SKM-1 treated with dmso at 0.1 percent for 144 hours (cell line): ENCODE results near the gene AFF1.
"Not testable (repeated sequence)": the region's sequence is repeated elsewhere in the genome, so short reads cannot be mapped to it uniquely, and the experiment has no call there.

Experiments
- DNase-seq: peaks from one replicate; lab custom pipeline; 2025; ENCODE audit not compliant: unreplicated experiment; lab: John Stamatoyannopoulos, UW

AFF1 gene

DNA sequence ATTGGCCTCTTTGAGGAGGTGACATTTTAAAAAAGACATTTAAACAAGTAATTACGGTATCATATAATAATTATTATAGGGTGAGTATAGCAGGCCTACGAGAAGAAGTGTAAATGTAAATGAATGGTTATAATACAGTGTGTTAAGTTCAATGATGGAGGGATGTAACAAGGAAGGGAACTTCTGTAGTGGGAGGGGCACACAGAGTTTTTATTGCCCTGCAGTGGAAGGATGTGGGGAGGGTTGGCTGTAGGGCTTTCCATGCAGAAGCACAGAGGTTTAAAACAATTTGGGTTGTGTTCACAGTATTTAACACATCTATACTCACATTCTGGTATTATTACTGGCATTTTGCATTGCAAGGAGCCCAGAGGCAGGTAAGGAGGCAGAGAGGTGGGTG, 41.1 kb downstream of the AFF1 start:
- no peak for DNase-seq

- no peak for DNase-seq
Observed at GRCh38 chr4:86976801-86977485, 42.1 kb downstream of the AFF1 start.

DNA sequence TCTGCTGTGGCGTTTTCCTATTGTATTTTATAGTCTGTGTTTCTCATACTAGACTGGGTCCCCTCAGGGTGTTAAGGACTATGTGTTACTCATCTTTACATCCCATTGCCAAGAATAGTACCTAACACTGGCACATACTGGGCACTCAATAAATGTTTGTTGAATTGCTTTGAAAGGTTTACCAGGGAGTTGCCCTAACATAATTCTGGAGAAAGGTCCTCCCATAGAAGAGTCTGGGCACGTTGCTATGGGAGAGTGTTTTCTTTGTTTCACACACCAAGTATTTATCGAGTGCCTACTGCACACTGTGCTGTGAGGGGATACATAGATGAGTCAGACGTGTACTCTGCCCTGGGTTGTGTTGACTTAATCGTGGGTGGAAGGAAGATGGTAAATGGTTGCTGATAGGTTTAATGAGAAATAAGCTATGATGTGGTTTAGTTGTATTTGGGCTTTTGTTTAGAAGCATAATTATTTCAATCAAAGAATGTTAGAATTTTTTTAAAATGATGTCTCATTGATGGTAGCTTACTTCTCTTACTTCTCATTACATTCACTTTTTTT, 42.9 kb downstream of the AFF1 start:
- no peak for DNase-seq

GRCh38 chr4:86978709-86979108, 43.9 kb downstream of the AFF1 start:
- DNase-seq, result no peak

DNA sequence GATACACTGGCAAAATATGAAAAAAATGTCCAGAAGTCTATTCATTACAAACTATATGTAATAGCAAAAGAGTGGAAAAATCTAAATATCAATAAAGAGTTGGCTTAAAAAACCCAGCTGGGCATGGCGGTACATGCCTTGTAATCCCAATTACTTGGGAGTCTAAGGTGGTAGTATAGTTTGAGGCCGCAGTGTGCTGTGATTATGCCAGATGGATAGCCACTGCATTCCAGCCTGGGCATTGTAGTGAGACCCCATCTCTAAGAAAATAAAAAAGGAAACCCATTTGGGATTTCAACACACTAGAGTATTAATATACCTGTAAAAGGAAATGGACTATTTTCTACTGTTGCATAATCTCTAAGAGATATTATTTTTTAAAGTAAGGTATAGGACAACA, 45.4 kb downstream of the AFF1 start:
- DNase-seq, result no peak

GRCh38 chr4:86981789-86982188, 47.0 kb downstream of the AFF1 start:
- DNase-seq, result no peak

- not testable (repeated sequence) for DNase-seq
Observed at GRCh38 chr4:86985852-86986251, 51.0 kb downstream of the AFF1 start.

- not testable (repeated sequence) for DNase-seq
Observed at GRCh38 chr4:86989658-86990057, 54.8 kb downstream of the AFF1 start.

DNA sequence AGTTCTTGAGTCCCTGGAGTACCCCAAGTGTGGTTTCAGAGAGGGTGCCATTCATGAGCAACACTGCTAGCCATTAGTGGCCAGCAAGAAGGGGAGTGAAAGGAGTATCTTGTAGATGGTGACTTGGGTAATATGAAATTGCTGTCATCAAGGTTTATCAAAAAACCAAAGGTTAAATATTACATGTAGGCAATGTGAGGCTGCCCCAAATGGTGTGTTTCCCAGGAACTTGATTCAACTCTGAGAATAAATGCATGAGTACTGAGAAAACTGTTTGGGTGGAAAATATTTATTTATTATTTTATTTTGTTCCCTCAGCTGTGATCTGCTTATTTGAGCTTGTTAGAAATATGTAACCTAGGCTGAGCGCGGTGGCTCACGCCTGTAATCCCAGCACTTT, 55.7 kb downstream of the AFF1 start:
- no peak for DNase-seq

GRCh38 chr4:86991994-86992393, 57.2 kb downstream of the AFF1 start:
- no peak for DNase-seq

- DNase-seq, result no peak
Observed at GRCh38 chr4:86993909-86994681, 59.3 kb downstream of the AFF1 start.

DNA sequence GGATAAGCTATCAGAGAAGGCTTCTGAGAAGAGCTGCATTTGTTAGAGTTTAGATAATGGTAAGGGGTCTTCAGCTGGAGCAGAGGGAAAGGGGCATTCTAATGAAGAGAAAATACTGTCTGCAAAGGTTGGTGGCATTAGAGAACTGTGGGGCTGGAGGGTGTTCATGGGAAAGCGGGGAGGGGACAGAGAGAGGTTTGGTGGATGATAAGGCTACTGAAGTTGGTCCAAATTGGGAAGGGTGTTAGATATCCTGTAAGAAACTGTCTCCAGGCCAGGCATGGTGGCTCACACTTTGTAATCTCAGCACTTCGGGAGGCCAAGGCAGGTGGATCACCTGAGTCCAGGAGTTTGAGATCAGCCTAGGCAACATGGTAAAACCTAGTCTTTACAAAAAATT, 59.9 kb downstream of the AFF1 start:
- DNase-seq, result no peak

DNA sequence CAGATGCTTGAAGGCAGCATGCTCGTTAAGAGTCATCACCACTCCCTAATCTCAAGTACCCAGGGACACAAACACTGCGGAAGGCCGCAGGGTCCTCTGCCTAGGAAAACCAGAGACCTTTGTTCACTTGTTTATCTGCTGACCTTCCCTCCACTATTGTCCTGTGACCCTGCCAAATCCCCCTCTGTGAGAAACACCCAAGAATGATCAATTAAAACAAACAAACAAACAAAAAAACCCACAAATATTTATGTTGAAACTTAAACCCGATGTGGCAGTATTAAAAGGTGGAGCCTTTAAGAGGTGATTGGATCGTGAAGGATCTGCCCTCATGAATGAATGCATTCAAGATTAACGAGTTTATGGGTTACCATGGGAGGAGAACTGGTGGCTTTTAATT, 61.7 kb downstream of the AFF1 start:
- not testable (repeated sequence) for DNase-seq

GRCh38 chr4:86999136-86999643, 64.4 kb downstream of the AFF1 start:
- DNase-seq, result no peak

DNA sequence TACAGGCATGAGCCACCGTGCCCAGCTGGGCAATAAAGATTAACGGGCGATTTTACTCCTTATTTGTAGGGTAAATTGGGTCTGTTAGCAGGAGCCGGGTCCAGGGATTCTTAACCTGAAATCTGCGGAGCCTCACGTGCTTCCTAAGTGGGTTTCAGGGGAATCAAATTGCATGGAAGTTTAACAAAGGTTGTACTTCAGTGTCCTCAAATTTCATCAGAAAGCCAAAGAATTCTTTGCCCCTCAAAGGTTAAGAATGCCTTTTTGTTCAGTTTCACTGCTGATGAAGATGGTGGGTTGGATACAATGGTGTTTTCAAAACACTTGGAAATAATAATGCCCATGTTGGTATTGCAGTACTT, 67.9 kb downstream of the AFF1 start:
- DNase-seq, result no peak

GRCh38 chr4:87003266-87003665, 68.5 kb downstream of the AFF1 start:
- no peak for DNase-seq

GRCh38 chr4:87005369-87005689, 70.5 kb downstream of the AFF1 start:
- DNase-seq, result no peak

DNA sequence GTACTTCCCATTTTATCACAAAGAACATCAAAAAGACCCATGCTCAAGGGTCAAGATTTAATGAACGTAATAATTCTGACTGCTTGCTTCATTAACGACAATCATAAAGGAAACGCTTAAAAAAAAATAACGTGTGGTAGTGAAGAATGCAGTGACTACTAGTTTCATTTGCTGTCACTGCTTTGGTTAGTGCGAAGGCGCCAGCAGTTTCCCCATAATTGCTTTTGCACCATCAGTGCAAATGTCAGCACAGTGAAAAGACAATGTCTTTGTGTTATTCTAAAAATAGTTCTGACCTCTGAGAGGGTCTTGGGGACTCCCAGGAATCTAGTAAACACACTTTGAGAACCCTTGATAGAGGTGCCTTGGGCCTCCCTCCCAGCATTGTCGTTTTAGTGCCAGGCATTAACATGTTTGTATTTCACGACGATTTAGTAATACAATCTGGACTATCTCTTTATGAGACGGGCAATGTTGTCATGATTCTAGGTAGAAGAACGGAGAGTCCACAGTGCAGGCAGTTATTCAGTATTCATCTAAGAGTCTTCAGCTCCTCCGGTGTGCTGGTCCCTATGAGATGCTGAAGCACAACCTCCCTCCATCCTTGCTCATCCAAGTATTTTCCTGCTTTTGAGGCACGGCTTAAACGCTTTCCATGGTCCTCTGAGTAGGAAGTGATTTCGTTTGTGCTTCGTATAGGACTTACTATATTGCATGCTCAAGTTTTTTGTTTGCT, 71.0 kb downstream of the AFF1 start:
- DNase-seq, result no peak

GRCh38 chr4:87006426-87006675, 71.5 kb downstream of the AFF1 start:
- DNase-seq, result no peak

GRCh38 chr4:87006676-87007527, 72.1 kb downstream of the AFF1 start:
- DNase-seq, result peak; percentile 91
